Heart right ventricle (tissue), 16 donors: ENCODE measurements around the gene TIGIT. TPM values are rescaled to one million over a fixed set of nuclear protein-coding genes. Genes with fewer than 3 reads are reported as not detected.

Experiments used
- ATAC-seq, 8 donors: fragments of 200-7000 bp; cut with Tn5 transposase; one replicate each; pipeline ENCODE4 v1.9.1; 2020; ENCODE audit warnings: mild to moderate bottlenecking in 8 of 8, moderate library complexity in 8 of 8, moderate number of reproducible peaks in 1 of 8
- DNase-seq, 2 donors: peaks; one replicate each; pipeline ENCODE4 v3.0.0-alpha.2; 2020
- H3K27ac ChIP-seq, 10 donors: fragments of 200-600 bp; sonication (generic) in 2 of 10; one replicate each; pipeline versions ENCODE4 v1.5.0 to v1.8.0; 2020 to 2022; ENCODE audit warnings: mild to moderate bottlenecking in 3 of 10
- H3K27me3 ChIP-seq, 7 donors: fragments of 200-600 bp; one replicate each; pipeline ENCODE4 v1.8.0; 2021 to 2022; ENCODE audit warnings: mild to moderate bottlenecking in 2 of 7
- H3K36me3 ChIP-seq, 9 donors: fragments of 200-600 bp; sonication (generic) in 1 of 9; one replicate each; pipeline versions ENCODE4 v1.5.0 to v1.8.0; 2020 to 2022; ENCODE audit warnings: mild to moderate bottlenecking in 2 of 9
- H3K4me1 ChIP-seq, 9 donors: fragments of 200-600 bp; sonication (generic) in 1 of 9; one replicate each; pipeline versions ENCODE4 v1.5.0 to v1.8.0; 2020 to 2022; ENCODE audit warnings: mild to moderate bottlenecking in 4 of 9
- H3K4me3 ChIP-seq, 10 donors: fragments of 200-600 bp; sonication (generic) in 2 of 10; one replicate each; pipeline versions ENCODE4 v1.5.0 to v1.8.0; 2020 to 2022; ENCODE audit warnings: mild to moderate bottlenecking in 7 of 10, moderate library complexity in 2 of 10
- H3K9me3 ChIP-seq, 11 donors: fragments of 200-600 bp in 10 of 11; sonication (generic) in 2 of 11; one replicate each; pipeline versions ENCODE4 v1.5.0 to v1.8.0; 2013 to 2022; ENCODE audit warnings: mild to moderate bottlenecking in 2 of 11, control low read depth in 1 of 11, moderate library complexity in 1 of 11
- CTCF ChIP-seq, 9 donors: fragments of 200-600 bp; sonication (generic) in 2 of 9; IDR thresholded peaks; one replicate each; pipeline versions ENCODE4 v1.5.0 to v1.8.0; 2021 to 2022; ENCODE audit warnings: antibody characterized with exemption in 9 of 9, mild to moderate bottlenecking in 5 of 9, moderate library complexity in 1 of 9
- WGBS, 2 donors: extraction: QIAGEN DNeasy Blood & Tissue Kit; methylation state at CpG; one replicate each; pipeline ENCODE4 v1.1.7; 2013; ENCODE audit warnings: inconsistent platforms in 1 of 2; 5-methylcytosine and 5-hydroxymethylcytosine counted together
- intact Hi-C, 10 donors: fragments of 100-400 bp; cut with DNase I; formaldehyde crosslinking; loops; one replicate each; pipeline versions ENCODE4 v1.11.1 to v1.14.2; 2022
- polyA plus RNA-seq, 2 donors: library from polyadenylated mRNA; stranded (reverse); fragments of 200-250 nt; gene quantifications; one replicate each; pipeline ENCODE4 v1.2.3, GENCODE V29; 2013
- total RNA-seq, 10 donors: library from RNA; stranded (reverse); fragmentation: NEBNext Ultra II Directional in 3 of 10; extraction: Animal tissue kit (Norgen Biotek cat#: 25700) in 3 of 10; gene quantifications; one replicate each; pipeline versions ENCODE4 v1.2.1 to v1.2.4, GENCODE V29; 2021 to 2023
- donor health status: Arrhythmogenic right ventricular cardiomyopathy.
- donor health status: ischemic (EF 13 %, LVEDD 7.1; RV severe dilation, severe dysfunction).
- donor health status: healthy with polysubstance abuse.
- donor health status: DM: no; HTN: yes; CAD: no.
- donor health status: DM: no; HTN: no; CAD: no.
- donor health status: ischemic (EF 25% LVEDD 6.9; RV normal size, moderate dysfunction).
- donor health status: ischemic (EF 25% LVEDD 5.7; RV mildly dilated, moderate dysfunction).
- donor health status: healthy.
- donor health status: DM: yes; HTN: yes; CAD: no.
- donor health status: Ischemic cardiomyopathy.
- donor health status: ischemic (EF 35%, LVEDD 5.7; RV mildly dilated, moderate dysfunction).
- donor health status: nonischemic (EF 11% LVEDD 7.7; RV severe dilation, severe dysfunction).
- donor health status: DM: yes; HTN: yes; CAD: no.
- donor health status: PGD.
- donor health status: ischemic (EF 29% LVEDD 5.4; RV normal size, mild dysfunction).
- donor health status: nonischemic (EF 23%, LVEDD 6.1; RV moderate dilation, normal function).

Gene TIGIT
- total and polyA plus RNA-seq, 12 donors: 0.07 to 2.5 (median 0.36) TPM; not detected in 5

- ATAC-seq (no peak), DNase-seq (no peak)
- peaks cover 0 to 3% (median 0%) of the 10 kb centered on the region in 11 donors for H3K9me3 ChIP-seq
- H3K36me3 ChIP-seq: no peaks in the 10 kb centered on the region
- H3K27me3 ChIP-seq: no peaks in the 10 kb centered on the region
- WGBS, 2 donors: 93 to 97% methylated on average over 1 of the region's 1 CpG
- no peak overlapping the region for H3K27ac ChIP-seq
- intact Hi-C loops: no loop called here
- H3K4me3 ChIP-seq: no peak overlapping the region
- no peak for TF ChIP-seq CTCF (IDR thresholded peaks at IDR 0.05)
- no peaks in the 10 kb centered on the region for H3K4me1 ChIP-seq
These were observed 9.2 kb upstream of the TIGIT start for GRCh38 chr3:114284644-114285043.

- intact Hi-C loops: no loop called here
- Histone ChIP-seq H3K27ac (peak overlapping the region in 1 of 10 donors; percentile 68), H3K27me3 (no peaks in the 10 kb centered on the region), H3K9me3 (peaks cover 0 to 3% (median 0%) of the 10 kb centered on the region in 11 donors), H3K4me1 (no peaks in the 10 kb centered on the region), H3K36me3 (no peaks in the 10 kb centered on the region), H3K4me3 (no peak overlapping the region)
- ATAC-seq (no peak), DNase-seq (no peak)
- TF ChIP-seq CTCF (IDR thresholded peaks at IDR 0.05): no peak
- 90% methylated on average over 3 of the region's 3 CpGs for WGBS, 2 donors
These were observed 8.1 kb upstream of the TIGIT start for GRCh38 chr3:114285648-114286230.

GRCh38 chr3:114286266-114286665 is 7.6 kb upstream of the TIGIT start:
- H3K36me3 ChIP-seq: no peaks in the 10 kb centered on the region
- peaks cover 0 to 3% (median 0%) of the 10 kb centered on the region in 11 donors for H3K9me3 ChIP-seq
- no peak overlapping the region for H3K4me3 ChIP-seq
- no peaks in the 10 kb centered on the region for H3K27me3 ChIP-seq
- DNase-seq (no peak), ATAC-seq (no peak)
- intact Hi-C loops: no loop called here
- peak overlapping the region in 1 of 10 donors; percentile 68 for H3K27ac ChIP-seq
- peaks cover 0 to 3% (median 0%) of the 10 kb centered on the region in 9 donors for H3K4me1 ChIP-seq
- no peak for TF ChIP-seq CTCF (IDR thresholded peaks at IDR 0.05)
- WGBS, 2 donors: 90 to 91% methylated on average over 2 of the region's 2 CpGs

GRCh38 chr3:114290911-114291901 is 2.6 kb upstream of the TIGIT start:
- 53 to 56% methylated on average over 22 to 23 of the region's 23 CpGs for WGBS, 2 donors
- H3K4me1 ChIP-seq: peaks cover 0 to 9% (median 0%) of the 10 kb centered on the region in 9 donors
- ATAC-seq: peak; percentile 38 to 69 (median 52)
- no peaks in the 10 kb centered on the region for H3K27me3 ChIP-seq
- TF ChIP-seq CTCF (IDR thresholded peaks at IDR 0.05): peak; percentile 53 to 92 (median 70)
- intact Hi-C loops: loop anchor here in 5 of 10 donors (5.0 to 10.0 kb wide), 2 partner anchors 134 to 136 kb away; no protein-coding TSS in a partner anchor
- no peaks in the 10 kb centered on the region for H3K9me3 ChIP-seq
- peak; percentile 34 to 61 for DNase-seq
- H3K4me3 ChIP-seq: peak overlapping the region in 1 of 10 donors; percentile 22
- H3K36me3 ChIP-seq: no peaks in the 10 kb centered on the region
- peak overlapping the region in 1 of 10 donors; percentile 82 for H3K27ac ChIP-seq
